Measurements from ENCODE around the gene BCL2.
A peak's percentile ranks its signal among the peaks of the same experiment; 100 is the strongest.

Gene BCL2

GRCh38 chr18:63297687-63298399 is 21.7 kb downstream of the BCL2 start:
- DNase-seq (ENCODE audit: low spot score in 2 of 2) = no peak
- Mint-ChIP-seq H3K9me3 (no peaks in the 10 kb centered on the region), H3K36me3 (peaks cover 50% of the 10 kb centered on the region), H3K27me3 (no peaks in the 10 kb centered on the region), H3K4me1 (peaks cover 48% of the 10 kb centered on the region), H3K27ac (peak overlapping the region; percentile 87), H3K4me3 (no peak overlapping the region)
- ATAC-seq (ENCODE audit: low read depth) = no peak

GRCh38 chr18:63293935-63294334 is 25.6 kb downstream of the BCL2 start:
- ATAC-seq (ENCODE audit: low read depth) (no peak), DNase-seq (ENCODE audit: low spot score in 2 of 2) (no peak)
- Mint-ChIP-seq H3K27ac (no peak overlapping the region), H3K4me3 (peak overlapping the region; percentile 53), H3K36me3 (peaks cover 32% of the 10 kb centered on the region), H3K4me1 (peaks cover 50% of the 10 kb centered on the region), H3K27me3 (no peaks in the 10 kb centered on the region), H3K9me3 (no peaks in the 10 kb centered on the region)

DNA sequence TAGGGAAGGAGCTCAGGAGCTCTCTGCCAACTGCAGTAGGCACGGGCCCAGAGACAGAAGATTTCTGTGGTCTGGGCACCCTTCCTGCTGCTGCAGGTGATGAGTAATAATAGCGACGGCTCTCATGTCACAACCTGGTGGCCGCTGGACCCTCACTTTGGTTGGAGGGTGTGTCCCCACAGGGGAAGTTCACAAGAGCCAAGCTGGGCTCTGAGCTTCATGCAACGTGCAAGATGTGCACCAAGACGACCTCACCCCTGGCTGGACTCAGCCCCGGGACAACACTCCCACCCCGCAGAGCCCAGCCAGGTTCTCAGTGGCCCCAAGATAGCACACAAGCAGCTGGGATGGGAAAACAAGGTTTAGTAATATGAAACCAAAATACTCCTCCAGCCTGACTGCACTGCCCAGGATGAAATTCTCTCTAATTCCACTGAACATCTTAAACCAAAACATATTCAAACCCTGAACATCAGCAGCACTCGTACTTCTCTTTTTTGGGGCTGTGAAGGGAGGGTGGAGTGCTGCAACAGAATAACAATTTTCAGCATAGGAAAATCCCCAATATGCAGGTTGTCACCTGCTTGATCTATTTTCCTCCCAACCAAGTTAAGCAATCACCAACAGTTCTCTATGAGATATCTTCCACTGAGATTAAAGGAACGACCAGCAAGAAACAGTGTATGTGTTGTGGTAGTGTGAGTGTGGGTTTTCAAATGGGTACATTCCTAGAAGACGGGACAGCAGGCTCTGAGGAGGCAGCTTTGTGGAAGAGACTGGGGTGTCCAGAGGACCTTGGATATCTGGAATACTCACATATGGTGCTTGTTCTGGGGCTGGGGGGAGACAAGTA is 26.5 kb downstream of the BCL2 start:
- Mint-ChIP-seq H3K4me1 (peaks cover 48% of the 10 kb centered on the region), H3K36me3 (peaks cover 27% of the 10 kb centered on the region), H3K27ac (no peak overlapping the region), H3K27me3 (no peaks in the 10 kb centered on the region), H3K4me3 (peak overlapping the region; percentile 67), H3K9me3 (no peaks in the 10 kb centered on the region)
- DNase-seq (ENCODE audit: low spot score in 2 of 2) (peak; percentile 33 to 49), ATAC-seq (ENCODE audit: low read depth) (peak; percentile 86)

GRCh38 chr18:63291278-63291677 is 28.3 kb downstream of the BCL2 start:
- ATAC-seq (ENCODE audit: low read depth) (no peak), DNase-seq (ENCODE audit: low spot score in 2 of 2) (no peak)
- Mint-ChIP-seq H3K4me3 (no peak overlapping the region), H3K4me1 (peaks cover 42% of the 10 kb centered on the region), H3K9me3 (peaks cover under 1% of the 10 kb centered on the region), H3K36me3 (peaks cover 21% of the 10 kb centered on the region), H3K27me3 (no peaks in the 10 kb centered on the region), H3K27ac (no peak overlapping the region)

GRCh38 chr18:63290821-63291200 is 28.8 kb downstream of the BCL2 start:
- Mint-ChIP-seq H3K4me1 (peaks cover 44% of the 10 kb centered on the region), H3K9me3 (peaks cover 1% of the 10 kb centered on the region), H3K4me3 (no peak overlapping the region), H3K27ac (no peak overlapping the region), H3K27me3 (no peaks in the 10 kb centered on the region), H3K36me3 (peaks cover 21% of the 10 kb centered on the region)
- ATAC-seq (ENCODE audit: low read depth) (no peak), DNase-seq (ENCODE audit: low spot score in 2 of 2) (no peak)

DNA sequence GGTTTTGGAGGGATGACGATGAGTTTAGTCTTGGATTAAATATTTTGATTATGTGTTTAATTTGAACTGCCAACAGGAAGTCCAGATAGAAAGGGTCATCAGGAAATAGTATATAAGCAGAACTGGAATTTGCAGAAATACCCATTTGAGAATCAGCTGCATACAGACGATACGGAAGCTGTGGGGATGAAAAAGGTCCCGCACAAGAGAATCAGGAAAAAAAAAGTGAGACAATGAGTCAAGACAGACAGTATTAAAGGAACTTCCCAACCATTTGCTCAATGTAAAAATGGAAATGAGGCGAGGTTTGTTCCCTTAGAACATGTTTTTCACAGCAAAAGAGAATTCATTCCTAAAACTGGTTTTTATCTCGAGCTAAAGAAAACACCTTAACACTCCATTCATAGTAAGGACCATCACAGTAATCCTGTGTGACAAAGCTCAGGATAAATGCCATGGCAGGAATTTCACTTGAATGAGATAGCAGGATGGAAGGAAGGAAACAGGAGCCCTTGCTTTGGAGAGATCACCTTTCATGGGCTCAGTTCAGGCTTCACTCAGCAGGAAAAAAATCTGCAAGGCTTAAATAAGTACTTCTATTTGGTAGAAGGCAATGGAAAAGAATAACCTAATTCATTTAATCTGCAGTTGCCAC is 29.3 kb downstream of the BCL2 start:
- Mint-ChIP-seq H3K4me1 (peaks cover 45% of the 10 kb centered on the region), H3K4me3 (peak overlapping the region; percentile 2), H3K36me3 (peaks cover 19% of the 10 kb centered on the region), H3K27me3 (no peaks in the 10 kb centered on the region), H3K27ac (no peak overlapping the region), H3K9me3 (peaks cover 1% of the 10 kb centered on the region)
- ATAC-seq (ENCODE audit: low read depth) (no peak), DNase-seq (ENCODE audit: low spot score in 2 of 2) (no peak)

- DNase-seq (ENCODE audit: low spot score in 2 of 2) (no peak), ATAC-seq (ENCODE audit: low read depth) (no peak)
- Mint-ChIP-seq H3K4me3 (no peak overlapping the region), H3K9me3 (peaks cover 1% of the 10 kb centered on the region), H3K27ac (no peak overlapping the region), H3K4me1 (peaks cover 53% of the 10 kb centered on the region), H3K27me3 (no peaks in the 10 kb centered on the region), H3K36me3 (peaks cover 13% of the 10 kb centered on the region)
Measured at GRCh38 chr18:63288311-63288710, 31.3 kb downstream of the BCL2 start.

DNA sequence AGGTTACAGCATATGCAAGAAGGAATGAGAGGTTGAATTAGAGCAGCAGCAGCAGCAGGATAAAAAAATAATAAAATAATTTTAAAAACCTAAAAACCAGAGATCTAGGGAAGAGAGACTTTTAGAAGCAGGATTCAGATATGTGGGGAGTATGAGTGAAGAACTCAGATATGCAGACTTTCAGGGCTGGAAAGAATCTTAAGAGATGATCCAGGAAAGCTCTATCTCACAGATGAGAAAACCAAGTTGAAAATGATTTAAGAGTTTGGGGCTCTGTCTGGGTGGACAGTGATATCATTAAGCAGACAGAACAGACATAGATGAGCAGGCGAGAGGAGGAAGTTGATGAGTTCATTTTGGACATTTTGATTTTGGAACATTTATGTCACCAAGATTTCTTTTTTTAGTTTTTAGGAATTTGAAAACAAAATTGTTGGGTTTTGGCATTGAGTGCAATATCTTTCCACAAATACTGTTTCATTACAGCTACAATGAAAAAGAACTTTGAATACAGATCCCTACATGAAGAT is 31.8 kb downstream of the BCL2 start:
- Mint-ChIP-seq H3K4me1 (peaks cover 51% of the 10 kb centered on the region), H3K36me3 (peaks cover 11% of the 10 kb centered on the region)

DNA sequence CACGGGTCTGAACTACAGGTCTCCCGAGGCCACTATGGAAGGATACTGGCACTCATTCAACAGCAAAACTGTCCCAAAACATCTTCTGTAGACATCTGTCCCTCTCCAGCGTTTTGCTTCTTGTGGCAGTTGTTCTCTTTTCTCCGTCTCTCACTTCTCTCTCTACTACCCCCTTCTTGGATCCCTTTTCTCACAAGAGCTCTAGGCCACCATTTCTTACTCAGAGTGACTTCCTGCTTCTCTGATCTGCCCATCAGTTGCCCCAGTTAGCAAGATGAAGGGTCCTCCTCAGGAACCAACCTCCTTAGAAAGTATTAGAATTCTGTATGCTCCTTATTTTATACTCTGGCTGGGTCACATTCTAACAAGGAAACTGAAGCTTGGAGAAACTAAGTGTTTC is 32.6 kb downstream of the BCL2 start:
- Mint-ChIP-seq H3K36me3 (peaks cover 11% of the 10 kb centered on the region), H3K9me3 (peaks cover 1% of the 10 kb centered on the region), H3K4me1 (peaks cover 46% of the 10 kb centered on the region), H3K27ac (no peak overlapping the region), H3K27me3 (no peaks in the 10 kb centered on the region), H3K4me3 (no peak overlapping the region)
- DNase-seq (ENCODE audit: low spot score in 2 of 2) (no peak), ATAC-seq (ENCODE audit: low read depth) (no peak)

More for the DNA sequence above, 31.8 kb downstream of the BCL2 start:
- ATAC-seq (ENCODE audit: low read depth) (no peak), DNase-seq (ENCODE audit: low spot score in 2 of 2) (no peak)
- Mint-ChIP-seq H3K9me3 (peaks cover 1% of the 10 kb centered on the region), H3K4me3 (no peak overlapping the region), H3K27me3 (no peaks in the 10 kb centered on the region), H3K27ac (no peak overlapping the region)

DNA sequence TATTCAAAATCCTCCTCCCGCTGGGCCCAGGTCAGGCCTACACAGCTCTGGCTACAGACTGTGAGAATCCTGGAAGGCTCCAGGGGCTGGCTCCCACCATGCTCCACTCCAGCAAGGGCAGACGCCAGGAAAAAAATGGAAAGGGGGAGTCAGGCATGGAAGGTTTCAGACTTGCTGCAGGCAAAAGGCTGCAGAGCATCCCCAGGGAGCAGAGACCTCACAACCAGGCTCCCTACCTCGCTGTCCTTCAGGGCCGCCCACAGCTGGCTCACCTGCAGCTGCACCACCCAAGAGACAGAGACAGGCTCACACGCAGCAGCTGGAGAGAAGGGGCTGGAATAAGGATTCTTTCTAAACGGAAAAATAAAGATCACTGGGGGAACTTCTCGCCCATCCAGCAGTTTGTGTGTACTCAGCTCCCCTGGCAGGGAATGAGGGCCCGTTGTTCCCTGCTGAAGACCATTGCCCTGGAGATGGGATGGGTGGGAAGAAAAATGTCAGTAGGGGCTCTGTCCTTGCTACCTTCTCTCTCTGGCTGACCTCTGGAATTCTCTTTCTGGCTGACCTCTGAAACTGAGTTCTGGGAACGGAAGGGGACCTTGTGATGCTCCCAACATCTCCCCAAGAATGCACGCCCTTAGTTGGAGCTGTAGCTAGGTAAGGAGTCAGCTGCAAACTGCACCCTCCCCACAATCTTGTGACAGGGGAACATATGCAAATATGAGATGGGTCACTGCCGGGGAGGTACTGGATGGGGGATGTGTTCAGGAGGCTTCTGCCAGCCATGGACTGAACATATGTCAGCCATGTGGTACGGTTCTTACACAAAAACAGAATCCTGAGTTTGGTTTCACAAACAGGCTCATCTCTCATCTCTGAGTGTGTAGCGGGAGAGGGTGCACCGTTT is 34.5 kb downstream of the BCL2 start:
- H3K9me3 Mint-ChIP-seq = peaks cover 4% of the 10 kb centered on the region
- DNase-seq (ENCODE audit: low spot score in 2 of 2) (peak; percentile 37 to 69), ATAC-seq (ENCODE audit: low read depth) (peak; percentile 95)
- no peak overlapping the region for H3K27ac Mint-ChIP-seq
- peaks cover 19% of the 10 kb centered on the region for H3K36me3 Mint-ChIP-seq
- H3K4me1 Mint-ChIP-seq = peaks cover 43% of the 10 kb centered on the region
- peak overlapping the region; percentile 89 for H3K4me3 Mint-ChIP-seq
- H3K27me3 Mint-ChIP-seq = no peaks in the 10 kb centered on the region

DNA sequence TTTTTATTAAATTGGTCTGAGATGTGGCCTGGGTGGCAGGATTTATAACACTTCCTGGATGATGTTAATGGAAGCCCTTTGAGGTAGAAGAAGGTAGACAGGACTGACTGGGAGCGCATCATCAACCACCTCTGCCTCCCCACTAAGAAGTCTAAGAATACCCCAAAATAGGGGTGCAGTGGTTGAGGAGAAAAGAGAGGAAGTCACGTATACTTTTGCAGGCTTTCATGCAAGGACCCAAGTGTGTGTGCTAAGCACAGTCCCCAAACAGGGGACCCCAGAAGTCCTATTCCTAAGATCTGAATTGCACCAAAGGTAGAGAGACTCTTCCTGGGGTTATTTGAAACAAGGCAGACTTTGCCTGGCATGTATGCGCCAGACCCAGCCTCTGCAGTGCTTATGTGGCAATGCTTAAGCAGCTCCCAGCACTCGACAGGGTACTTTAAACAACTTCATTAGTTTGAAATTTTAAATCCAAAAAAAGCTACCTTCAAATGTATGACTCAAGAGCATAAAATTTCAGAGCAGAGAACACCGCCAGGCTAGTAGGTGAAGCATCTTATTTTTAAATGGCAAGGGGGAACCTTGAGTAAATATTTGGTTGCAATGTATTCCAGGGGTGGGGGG is 35.3 kb downstream of the BCL2 start:
- DNase-seq (ENCODE audit: low spot score in 2 of 2) (no peak), ATAC-seq (ENCODE audit: low read depth) (no peak)
- H3K27me3 Mint-ChIP-seq = no peaks in the 10 kb centered on the region
- no peak overlapping the region for H3K27ac Mint-ChIP-seq
- peaks cover 4% of the 10 kb centered on the region for H3K9me3 Mint-ChIP-seq
- H3K4me1 Mint-ChIP-seq = peaks cover 43% of the 10 kb centered on the region
- H3K36me3 Mint-ChIP-seq = peaks cover 18% of the 10 kb centered on the region
- H3K4me3 Mint-ChIP-seq = peak overlapping the region; percentile 89

DNA sequence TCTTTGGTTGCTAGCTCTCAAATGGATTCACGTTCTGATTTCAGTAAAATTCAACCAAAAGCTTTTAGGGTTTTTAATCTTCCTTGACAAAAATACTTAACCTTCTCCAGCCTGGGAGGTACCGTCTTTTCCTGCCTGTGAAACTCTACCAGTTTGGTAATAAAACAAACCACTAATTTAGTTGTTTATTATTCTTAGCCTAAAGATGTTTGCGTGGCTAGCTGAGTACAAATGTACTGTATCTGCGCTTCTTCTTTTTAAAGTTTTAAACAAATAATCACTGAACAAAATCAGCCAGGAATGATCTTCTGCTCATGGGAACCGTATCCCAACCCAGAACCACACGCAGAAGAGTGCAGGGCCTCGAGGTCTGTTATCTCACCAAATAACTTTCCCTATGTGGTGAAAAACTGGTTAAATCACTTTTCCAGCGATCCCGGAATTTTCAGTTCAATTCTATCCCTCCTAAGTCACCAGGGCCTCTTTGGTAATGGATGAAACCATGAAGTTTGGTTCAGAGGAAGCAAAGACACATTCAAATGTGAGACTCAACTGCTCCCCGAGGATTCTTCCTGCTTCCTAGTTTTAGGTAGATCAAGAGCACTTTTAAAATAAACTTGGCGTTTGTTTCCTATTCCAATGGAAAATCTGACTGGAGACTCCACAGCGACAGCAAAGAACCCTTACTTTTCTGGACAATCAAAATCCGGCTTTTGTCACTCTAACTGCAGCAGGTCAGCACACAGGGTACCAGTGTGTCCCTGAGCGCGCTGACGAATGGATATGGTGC is 36.1 kb downstream of the BCL2 start:
- DNase-seq (ENCODE audit: low spot score in 2 of 2) = no peak
- H3K4me3 Mint-ChIP-seq = peak overlapping the region; percentile 89
- peaks cover 21% of the 10 kb centered on the region for H3K36me3 Mint-ChIP-seq
- H3K27ac Mint-ChIP-seq = no peak overlapping the region
- ATAC-seq (ENCODE audit: low read depth) = no peak
- H3K9me3 Mint-ChIP-seq = peaks cover 4% of the 10 kb centered on the region
- H3K27me3 Mint-ChIP-seq = no peaks in the 10 kb centered on the region
- H3K4me1 Mint-ChIP-seq = peaks cover 46% of the 10 kb centered on the region
